H1 (cell line): ENCODE results near the gene ASF1A. TPM values are rescaled to one million over a fixed set of nuclear protein-coding genes. Genes with fewer than 3 reads are reported as not detected.

Experiments
- BCL11A ChIP-seq, 2 experiments: IDR thresholded peaks; one replicate each; pipeline ENCODE4 v1.6.1; 2011; ENCODE audit warnings: low read depth in 2 of 2, low read length in 2 of 2, mild to moderate bottlenecking in 2 of 2
- CHD1 ChIP-seq: IDR thresholded peaks from 2 replicates; pipeline ENCODE4 v1.6.1; 2012; ENCODE audit warnings: low read depth, low read length, improper control_type of control experiment
- CHD7 ChIP-seq: fragments of 300-600 bp; sonication (generic); IDR thresholded peaks from 2 replicates; pipeline ENCODE4 v1.7.1; 2012; ENCODE audit warnings: low read length, moderate library complexity, mild to moderate bottlenecking, inconsistent platforms; ENCODE audit not compliant: insufficient replicate concordance
- CTBP2 ChIP-seq: IDR thresholded peaks from 2 replicates; pipeline ENCODE4 v1.7.0; 2011; ENCODE audit warnings: borderline replicate concordance, mild to moderate bottlenecking, moderate library complexity, mixed read lengths, low read length; ENCODE audit not compliant: insufficient read depth, insufficient read length
- EP300 ChIP-seq, 2 experiments: IDR thresholded peaks; 1 replicate in 1 of 2; 2 replicates in 1 of 2; pipeline ENCODE4 v1.6.1; 2011 to 2012; ENCODE audit warnings: low read depth in 2 of 2, low read length in 2 of 2, mild to moderate bottlenecking in 2 of 2, borderline replicate concordance in 1 of 2, inconsistent platforms in 1 of 2, moderate library complexity in 1 of 2
- POLR2AphosphoS5 ChIP-seq: IDR thresholded peaks from 2 replicates; pipeline ENCODE4 v1.6.1; 2011; ENCODE audit warnings: low read depth, low read length
- SAP30 ChIP-seq: fragments of 300-600 bp; sonication (generic); IDR thresholded peaks from 2 replicates; pipeline ENCODE4 v1.7.1; 2012; ENCODE audit warnings: low read length, moderate library complexity, mild to moderate bottlenecking, inconsistent platforms; ENCODE audit not compliant: insufficient read depth, insufficient replicate concordance
- SUZ12 ChIP-seq: fragments of 200-600 bp; sonication (generic); IDR thresholded peaks from 2 replicates; pipeline ENCODE4 v1.6.1; 2012; ENCODE audit warnings: mild to moderate bottlenecking, inconsistent platforms, low read length, moderate library complexity, mixed read lengths
- TAF1 ChIP-seq: IDR thresholded peaks from 2 replicates; pipeline ENCODE4 v1.6.1; 2011; ENCODE audit warnings: mild to moderate bottlenecking, low read depth, low read length
- TCF12 ChIP-seq: IDR thresholded peaks from 2 replicates; pipeline ENCODE4 v1.6.1; 2011; ENCODE audit warnings: low read depth, mild to moderate bottlenecking, low read length
- TEAD4 ChIP-seq: IDR thresholded peaks from 2 replicates; pipeline ENCODE4 v1.6.1; 2012; ENCODE audit warnings: low read depth, low read length, inconsistent platforms, mixed read lengths
- polyA plus RNA-seq, 7 experiments: library from polyadenylated mRNA; depleted of rRNA in 3 of 7; stranded (reverse) in 5 of 7; unstranded in 2 of 7; fragments of >200 nt in 5 of 7; fragments of 200-250 nt in 2 of 7; gene quantifications; 1 replicate in 5 of 7; 2 replicates in 1 of 7; 4 replicates in 1 of 7; pipeline versions ENCODE4 v1.2.1 to v1.2.3, GENCODE V29; 2011 to 2013; ENCODE audit warnings: missing spikeins in 2 of 7, mixed read lengths in 2 of 7
- total RNA-seq: library from RNA; stranded (reverse); fragmentation: NEBNext Ultra II Directional; extraction: Animal tissue kit (Norgen Biotek cat#: 25700); gene quantifications from 2 replicates; pipeline ENCODE4 v1.2.1, GENCODE V29; 2021

ASF1A gene
- total and polyA plus RNA-seq, 2 of the 8 experiments (the other 6 are each of a cell fraction or from before 2014, with no cell fraction given): 11.4 to 50.2 TPM

DNA sequence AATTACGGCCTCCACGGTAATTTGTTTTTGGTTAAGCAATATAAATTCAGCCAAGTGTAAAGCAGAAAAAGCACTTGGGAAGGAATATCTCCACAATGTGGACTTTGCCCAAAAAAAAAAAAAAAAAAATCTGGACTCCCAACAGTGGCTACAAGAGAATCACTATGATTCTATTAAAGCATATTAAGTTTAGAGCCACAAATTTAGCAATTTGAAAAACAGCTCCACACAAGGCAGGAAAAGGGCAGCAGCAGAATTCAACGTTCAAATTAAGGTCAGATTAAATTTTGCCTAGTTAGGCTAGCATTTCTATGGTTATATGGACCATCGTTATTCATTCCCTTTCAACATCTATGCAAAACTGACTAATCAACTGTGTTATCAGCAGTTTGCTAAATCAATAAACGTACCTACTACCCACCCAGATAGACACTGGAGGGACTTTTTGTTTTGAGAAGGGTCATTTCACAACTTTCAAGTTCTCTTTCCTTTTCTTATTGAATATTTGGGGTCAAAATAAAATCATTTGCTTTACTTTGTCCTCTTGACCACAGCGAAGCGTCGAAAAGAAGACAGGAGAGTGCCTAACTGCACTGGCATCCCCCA is 40.0 kb downstream of the ASF1A start (continued):
- TF ChIP-seq CHD7 (no peak), SAP30 (no peak), TEAD4 (no peak), SUZ12 (no peak), POLR2AphosphoS5 (no peak), CHD1 (no peak), TAF1 (no peak), BCL11A (IDR thresholded peaks at IDR 0.05; ENCODE audit: low read depth in 2 of 2, low read length in 2 of 2) (no peak), TCF12 (no peak), EP300 (IDR thresholded peaks at IDR 0.05; ENCODE audit: borderline replicate concordance in 1 of 2, low read depth in 2 of 2, low read length in 2 of 2) (no peak), CTBP2 (no peak)
